HG02938 (cell line): Measurements from ENCODE around the gene SMIM15.
A peak's percentile ranks its signal among the peaks of the same experiment; 100 is the strongest.
"Not testable (repeated sequence)": the region's sequence is repeated elsewhere in the genome, so short reads cannot be mapped to it uniquely, and the experiment has no call there.

Experiments
- ATAC-seq: cut with Tn5 transposase; IDR thresholded peaks from one replicate; pipeline ENCODE4 v1.9.1; 2021; ENCODE audit warnings: mild to moderate bottlenecking, moderate library complexity; ENCODE audit not compliant: unreplicated experiment

SMIM15 gene, protein sequence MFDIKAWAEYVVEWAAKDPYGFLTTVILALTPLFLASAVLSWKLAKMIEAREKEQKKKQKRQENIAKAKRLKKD

DNA sequence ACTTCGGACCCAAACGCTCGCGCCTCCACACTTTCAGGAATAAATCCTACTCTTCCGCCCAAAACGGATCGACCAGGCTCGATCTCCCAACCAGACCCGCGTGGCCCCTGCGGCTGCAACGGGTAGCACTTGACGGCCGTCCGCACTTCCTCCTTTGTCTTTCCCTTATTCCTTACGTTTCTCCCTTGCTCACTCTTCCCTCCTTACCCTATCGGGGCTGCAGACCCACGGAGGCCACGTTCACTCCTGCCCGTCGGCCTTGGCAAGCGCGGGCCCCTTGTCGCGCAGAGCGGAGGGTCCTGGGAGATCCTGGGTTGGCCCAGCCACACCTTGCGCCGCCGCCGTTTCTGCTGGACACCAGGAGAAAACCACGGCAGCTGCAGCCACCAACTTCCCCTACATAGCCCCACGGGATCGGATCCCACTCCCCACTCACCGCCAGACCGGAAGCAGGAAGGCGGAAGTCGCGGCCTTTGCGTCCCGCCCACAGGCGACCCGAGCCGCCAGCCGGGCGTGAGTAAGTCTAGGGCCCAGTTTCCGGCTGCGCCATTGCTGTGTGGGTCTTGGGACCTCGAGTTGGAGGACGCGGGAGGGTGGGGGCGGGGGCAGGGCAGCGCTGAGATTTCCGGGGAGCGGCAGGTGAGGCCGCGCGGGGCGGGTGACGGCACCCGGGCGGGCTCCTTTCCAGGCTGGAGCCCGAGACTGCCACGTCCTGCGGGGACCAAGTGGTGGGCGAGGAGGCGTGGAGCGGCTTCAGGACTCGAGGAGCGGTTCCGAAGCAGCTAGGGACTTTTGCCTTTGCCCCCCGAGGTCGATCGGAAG lies at the start of gene SMIM15:
TSS of gene SMIM15 (minus strand) at position 459 of the 822 bp plus-strand sequence. CDS start 2,297 bp downstream, outside the sequence.
- peak; percentile 92 for ATAC-seq

DNA sequence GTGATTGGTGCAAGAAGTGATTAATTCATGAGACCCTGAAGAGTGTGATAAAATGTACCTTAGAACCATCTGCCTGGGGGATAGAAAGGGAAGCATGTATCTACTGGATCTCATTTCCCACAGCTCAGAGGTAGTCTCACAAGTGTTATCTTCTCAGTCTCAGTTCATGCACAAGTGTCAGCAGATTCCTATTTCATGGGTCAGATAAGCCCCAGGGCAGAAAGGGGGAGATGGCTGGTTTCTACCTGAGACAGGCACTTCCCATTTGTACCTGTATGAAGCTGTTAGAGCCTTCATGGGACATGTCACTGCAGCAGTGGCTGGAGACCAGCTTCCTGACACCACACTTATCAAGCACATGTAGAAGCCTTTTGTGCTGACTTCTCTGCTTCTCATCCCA lies 45.6 kb upstream of the SMIM15 start:
- ATAC-seq = no peak

DNA sequence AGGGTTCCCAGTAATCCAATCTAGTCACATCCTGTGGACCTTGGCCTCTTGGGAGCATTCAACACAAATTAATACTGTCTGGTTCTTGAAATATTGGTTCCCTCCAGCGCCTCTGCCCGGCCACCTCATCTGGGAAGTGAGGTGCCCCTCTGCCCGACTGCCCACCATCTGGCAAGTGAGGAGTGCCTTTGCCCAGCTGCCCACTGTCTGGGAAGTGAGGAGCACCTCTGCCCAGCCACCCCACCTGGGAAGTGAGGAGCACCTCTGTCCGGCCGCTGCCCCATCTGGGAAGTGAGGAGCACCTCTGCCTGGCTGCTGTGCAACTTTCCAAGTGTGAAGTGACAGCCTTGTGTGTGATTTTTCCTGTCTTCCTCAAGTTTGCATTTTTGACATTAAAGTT lies 42.7 kb upstream of the SMIM15 start:
- no peak for ATAC-seq

DNA sequence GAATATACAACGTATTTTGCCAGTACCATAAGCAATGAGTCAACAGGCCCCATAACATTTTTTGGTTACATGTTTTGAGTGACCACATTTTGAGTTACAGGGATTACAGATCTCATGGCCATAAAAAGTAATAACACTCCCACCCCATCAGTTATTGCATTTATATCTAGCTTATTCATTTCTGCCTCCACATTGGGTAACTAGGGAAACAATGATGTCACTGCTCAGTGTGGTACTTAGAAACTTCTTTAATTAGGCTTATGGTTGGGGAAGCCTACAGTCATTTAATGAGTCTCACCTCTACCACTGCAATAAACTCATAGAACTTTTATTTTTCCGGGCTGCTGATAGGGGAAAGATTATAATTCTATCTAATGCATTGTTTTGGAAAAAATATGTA lies 39.9 kb upstream of the SMIM15 start:
- no peak for ATAC-seq

DNA sequence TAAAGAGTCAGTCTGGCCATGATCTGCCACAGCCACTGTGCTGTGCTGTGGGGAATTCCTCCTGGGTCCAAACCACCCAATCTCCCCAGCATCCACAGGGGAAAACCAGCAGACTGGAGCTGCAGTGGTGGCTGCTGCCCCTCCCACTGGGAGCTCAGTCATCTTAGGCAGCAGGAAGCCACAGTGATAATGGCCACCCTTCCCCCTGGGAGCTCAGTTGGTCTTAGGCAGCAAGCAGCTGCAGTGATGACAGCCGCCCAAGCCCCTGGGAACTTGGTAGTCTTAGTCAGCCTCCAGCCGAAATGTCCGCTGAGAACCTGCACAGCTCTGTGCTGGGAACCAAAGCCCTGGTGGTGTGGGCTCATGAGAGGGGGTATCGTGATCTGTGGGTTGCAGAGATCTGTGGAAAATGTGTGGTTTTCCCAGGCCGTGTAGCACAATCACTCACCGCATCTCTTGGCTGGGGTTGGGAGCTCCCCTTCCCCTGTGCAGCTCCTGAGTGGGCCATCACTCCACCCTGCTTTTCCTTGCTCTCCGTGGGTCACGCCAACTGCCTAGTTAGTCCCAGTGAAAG lies 38.4 kb upstream of the SMIM15 start:
- ATAC-seq = peak; percentile 43

DNA sequence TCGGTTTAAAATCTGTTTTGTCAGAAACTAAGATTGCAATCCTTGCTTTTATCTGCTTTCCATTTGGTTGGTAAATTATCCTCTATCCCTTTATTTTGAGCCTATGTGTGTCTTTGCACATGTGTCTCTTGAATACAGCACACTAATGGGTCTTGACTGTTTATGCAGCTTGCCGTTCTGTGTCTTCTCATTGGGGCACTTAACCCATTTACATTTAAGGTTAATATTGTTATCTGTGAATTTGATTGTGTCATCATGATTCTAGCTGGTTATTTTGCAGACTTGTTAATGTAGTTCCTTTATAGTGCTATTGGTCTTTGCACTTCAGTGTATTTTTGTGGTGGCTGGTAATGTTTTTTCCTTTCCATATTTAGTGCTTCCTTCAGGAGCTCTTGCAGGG lies 36.3 kb upstream of the SMIM15 start:
- ATAC-seq = no peak

DNA sequence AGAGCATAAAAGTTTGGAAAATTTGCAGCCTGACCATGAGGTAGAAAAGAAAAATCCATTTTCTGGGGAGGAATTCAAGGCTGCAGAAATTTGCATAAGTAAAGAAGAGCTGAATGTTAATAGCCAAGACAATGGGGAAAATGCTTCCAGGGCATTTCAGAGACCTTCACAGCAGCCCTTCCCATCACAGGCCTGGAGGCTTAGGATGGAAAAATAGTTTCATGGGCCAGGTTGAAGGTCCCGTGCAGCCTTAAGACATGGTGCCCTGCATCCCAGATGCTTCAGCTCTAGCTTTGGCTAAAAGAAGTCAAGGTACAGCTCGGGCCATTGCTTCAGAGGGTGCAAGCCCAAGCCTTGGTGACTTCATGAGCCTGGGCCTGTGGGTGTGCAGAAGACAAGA lies 25.6 kb upstream of the SMIM15 start:
- ATAC-seq = not testable (repeated sequence)

DNA sequence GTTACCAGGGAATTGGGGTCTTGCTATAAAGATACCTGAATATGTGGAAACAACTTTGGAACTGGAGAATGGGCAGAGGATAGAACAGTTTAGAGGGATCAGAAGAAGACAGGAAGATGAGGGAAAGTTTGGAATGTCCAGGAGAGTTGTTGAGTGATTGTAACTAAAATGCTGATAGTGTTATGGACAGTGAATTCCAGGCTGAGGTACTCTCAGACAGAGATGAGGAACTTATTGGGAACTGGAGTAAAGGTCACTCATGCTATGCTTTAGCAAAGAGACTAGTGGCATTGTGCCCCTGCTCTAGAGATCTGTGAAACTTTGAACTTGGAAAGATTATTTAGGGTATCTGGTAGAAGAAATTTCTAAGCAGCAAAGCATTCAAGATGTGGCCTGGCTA lies 25.1 kb upstream of the SMIM15 start:
- not testable (repeated sequence) for ATAC-seq

DNA sequence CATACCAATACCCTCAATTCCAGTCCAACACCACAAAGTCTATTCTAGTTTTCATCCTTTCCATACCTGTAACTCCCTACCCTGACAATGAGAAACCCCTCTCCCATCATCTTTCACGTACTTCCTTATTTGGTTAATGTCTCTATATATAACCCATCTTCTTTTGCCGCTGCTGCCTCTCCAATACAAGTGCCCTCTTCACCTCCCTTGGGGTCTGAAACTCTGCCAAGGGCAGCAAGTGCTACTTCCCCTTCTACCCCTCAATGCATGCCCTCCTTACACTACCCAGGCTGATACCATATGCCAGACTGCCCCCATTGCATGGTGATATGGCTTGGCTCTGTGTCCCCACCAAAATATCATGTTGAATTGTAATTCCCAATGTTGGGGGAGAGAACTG lies 24.4 kb upstream of the SMIM15 start:
- ATAC-seq = no peak

DNA sequence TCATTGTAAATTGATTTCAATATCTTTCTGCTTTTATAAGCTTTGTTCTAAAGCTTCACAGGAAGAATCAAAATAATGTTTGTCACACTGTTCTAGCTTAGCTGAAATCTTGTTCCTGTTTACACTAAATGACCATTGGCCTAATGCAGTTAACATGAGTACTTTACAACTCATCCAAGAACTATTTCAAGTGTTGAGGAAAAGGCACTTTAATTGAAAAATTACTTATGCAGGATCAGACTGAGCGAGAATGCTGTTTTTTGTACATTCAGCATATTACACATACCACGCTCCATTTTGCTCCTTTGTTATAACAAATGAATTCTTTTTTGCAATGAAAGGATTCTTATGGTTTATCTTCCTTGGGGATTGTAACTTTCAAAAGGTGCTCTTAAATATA lies 22.4 kb upstream of the SMIM15 start:
- ATAC-seq = no peak

DNA sequence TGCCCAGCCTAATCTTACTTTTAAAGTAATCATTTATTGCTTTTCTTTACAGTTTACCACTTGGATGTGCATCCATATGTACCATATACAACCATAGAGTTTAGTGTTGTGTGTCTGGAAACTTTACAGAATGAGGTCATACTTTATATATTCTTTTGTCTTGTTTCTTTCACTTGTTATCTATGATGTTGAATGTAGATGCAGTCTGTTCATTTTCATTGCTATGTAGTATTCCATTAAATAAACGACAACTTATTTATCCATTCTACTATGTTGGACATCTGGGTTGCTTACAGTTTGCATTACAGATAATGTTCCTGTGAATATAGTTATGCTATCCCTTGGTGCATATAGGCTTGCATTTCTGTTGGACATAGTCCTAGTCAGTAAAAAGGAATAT lies 21.3 kb upstream of the SMIM15 start:
- ATAC-seq = no peak

DNA sequence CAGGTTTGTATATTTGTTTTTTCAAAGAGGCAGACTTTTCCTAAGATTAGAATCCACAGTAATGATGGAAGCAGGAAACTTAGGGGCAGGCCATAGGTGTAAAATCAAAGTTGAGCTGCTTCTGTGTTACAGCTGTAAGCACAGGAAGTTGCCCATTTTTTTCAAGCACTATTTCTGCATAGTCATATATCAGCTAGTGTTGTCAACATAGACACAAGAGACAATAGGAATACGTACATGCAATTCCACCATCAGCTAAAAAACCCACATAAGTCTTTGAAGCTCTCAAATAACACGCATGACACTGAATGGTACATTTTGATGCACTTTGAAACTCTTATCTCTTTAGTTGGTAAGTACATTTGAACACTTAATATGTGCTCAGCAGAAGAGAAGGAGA lies 20.2 kb upstream of the SMIM15 start:
- no peak for ATAC-seq

DNA sequence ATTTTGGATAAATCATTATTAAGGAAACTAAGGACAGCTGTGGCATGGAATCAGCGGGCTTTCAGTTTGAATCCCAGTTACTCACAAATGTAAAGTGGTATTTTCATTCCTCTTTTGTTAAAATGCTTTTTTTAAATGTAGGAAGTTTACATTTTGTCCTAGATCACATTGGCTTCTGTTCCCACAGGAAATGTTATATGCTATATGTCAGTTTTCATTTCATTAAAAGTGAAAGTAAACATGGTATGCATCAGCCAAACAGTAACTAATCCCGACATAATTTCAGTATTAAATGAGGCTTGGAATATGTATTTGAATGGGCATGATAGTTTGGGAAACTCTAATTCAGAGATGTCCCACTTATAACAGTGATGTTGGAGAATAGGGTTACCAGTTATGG lies 18.6 kb upstream of the SMIM15 start:
- ATAC-seq = no peak

DNA sequence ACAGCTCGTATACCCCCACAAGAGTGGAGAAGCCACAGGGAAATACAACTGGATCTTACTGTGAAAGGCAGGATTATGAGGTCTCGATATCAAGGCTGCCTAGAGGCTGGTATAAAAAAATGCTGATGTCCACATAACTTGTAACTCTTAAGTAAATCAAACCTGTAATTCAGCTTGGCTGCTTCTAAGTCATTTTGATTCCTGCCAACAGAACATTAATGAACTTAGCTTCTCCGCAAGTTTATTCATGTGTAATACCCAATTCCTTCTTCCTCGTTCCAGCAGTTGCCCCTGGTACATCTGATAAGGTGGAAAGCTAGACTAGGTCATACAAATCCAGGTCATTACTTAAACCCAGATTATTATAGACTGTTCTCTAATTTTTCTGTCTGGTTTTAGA lies 16.4 kb upstream of the SMIM15 start:
- no peak for ATAC-seq

DNA sequence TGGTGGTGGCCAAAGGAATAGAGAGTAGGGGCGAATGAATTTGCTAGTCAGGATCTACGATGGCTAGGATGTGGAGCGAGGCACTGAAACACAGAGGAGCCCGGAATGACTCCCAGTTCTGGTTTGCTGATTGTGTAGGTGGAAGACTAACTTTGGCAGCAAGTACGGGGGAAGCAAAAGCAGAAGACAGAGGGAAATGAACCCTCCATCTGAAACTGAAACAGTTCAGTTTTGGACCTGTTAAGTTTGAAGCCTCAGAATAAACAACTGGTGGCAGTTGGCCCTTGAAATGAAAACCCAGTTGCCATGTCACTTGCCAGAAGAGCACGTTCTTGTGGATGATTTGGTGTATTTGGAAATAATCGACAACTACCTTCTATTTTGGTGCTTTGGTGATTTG lies 15.4 kb upstream of the SMIM15 start:
- ATAC-seq = peak; percentile 92

DNA sequence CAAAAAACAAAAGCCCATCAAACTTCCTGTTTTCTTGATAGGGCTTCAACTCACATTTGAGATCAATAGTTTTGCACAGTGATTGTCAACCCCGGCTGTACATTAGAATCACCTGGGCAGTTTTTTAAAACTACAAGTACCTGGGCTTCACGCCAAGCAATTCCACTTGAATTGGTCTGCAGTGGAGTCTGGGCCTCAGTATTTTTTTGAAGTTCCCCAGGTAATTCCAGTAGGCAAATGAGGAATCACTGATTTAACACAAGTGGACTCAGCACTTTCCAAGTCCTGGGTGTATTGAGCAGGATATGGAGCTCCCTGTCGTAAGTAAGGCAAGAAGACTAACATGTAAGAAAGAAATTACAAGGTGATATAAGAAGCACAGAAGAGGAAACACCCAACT lies 14.8 kb upstream of the SMIM15 start:
- ATAC-seq = no peak

DNA sequence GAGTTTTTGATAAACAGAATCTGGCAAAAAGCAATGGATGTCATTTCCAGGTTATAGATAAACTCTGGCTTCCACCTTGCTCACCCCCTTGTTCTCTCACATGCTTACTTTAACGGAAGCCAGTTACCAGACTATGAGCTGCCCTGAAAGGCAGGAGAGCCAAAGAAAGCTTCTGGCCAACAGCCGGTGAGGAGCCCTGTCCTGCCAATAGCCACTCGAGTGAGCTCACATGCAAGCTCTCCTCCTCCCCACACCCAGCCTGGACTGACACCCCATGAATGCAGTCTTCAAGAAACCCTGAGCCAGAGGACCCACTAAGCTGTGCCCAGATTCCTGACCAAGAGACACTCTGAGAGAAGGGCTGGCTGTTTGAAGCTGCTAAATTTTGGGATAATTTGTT lies 14.4 kb upstream of the SMIM15 start:
- no peak for ATAC-seq

DNA sequence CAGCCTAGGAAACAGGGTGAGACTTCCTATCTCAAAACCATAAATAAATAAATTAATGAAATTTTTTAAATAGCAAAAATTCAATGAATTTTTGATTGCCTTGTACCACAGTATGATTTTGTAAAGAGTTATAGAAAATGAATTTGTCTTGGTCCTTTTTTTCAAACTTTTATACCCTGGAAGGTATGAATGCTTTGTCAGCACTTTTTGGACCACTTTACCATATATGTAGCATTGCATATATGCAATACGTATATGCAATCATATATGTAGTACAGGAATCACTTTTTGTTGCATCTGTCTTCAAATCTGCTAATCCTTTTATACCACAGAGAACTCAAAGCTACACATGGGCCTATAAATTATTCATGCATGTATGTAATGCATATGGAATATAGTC lies 9.2 kb upstream of the SMIM15 start:
- no peak for ATAC-seq

DNA sequence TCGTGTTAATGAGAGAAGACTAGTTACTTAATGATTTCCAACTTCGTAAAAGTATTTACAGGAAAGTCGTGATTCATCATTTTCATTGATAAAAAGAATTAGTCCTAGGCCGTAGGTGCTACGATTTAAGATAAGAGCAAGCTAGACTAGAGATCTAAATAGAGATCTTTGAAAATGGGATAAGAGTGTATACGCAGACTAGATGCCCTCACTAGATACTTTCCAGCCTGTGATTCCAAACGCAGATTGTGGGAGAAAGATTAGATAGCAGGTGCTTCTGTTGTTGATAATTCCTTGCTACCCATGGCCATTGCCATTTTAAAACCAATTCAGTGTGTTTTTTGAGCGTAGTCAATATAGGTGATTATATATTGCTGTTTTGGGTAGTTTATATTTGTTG lies 6.7 kb upstream of the SMIM15 start:
- no peak for ATAC-seq

DNA sequence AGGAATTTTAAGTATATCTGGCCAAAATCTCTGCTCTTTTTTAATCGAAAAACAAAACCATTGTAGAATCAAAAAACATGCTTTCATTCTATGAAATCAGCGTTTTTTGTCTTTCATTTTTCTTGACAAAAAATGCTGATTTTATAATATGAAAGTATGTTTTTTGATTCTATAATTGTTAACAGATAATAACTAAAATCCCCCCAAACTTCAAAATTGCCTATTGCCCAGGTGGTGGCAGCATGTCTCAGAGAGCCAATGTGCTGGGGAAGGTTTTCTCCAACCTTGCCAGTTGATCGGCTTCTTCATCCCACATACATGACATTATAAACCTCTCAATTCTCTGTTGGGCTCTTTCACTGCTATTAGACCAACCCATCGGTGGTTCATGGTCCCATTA lies 5.1 kb upstream of the SMIM15 start:
- no peak for ATAC-seq

DNA sequence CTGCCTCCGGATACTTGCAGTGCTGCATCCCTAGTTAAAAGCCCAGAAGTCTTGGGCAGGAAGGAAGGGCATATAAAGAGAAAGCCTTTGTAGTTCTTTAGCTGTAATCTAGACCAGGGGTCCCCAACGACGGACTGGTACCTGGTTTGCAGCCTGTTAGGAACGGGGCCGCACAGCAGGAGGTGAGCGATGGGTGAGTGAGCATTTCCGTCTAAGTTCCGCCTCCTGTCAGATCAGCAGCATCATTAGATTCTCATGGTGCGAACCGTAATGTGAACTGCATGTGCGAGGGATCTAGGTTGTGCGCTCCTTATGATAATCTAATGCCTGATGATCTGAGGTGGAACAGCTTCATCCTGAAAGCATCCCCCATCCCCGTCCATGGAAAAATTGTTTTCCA lies 1.6 kb upstream of the SMIM15 start:
- ATAC-seq = no peak

DNA sequence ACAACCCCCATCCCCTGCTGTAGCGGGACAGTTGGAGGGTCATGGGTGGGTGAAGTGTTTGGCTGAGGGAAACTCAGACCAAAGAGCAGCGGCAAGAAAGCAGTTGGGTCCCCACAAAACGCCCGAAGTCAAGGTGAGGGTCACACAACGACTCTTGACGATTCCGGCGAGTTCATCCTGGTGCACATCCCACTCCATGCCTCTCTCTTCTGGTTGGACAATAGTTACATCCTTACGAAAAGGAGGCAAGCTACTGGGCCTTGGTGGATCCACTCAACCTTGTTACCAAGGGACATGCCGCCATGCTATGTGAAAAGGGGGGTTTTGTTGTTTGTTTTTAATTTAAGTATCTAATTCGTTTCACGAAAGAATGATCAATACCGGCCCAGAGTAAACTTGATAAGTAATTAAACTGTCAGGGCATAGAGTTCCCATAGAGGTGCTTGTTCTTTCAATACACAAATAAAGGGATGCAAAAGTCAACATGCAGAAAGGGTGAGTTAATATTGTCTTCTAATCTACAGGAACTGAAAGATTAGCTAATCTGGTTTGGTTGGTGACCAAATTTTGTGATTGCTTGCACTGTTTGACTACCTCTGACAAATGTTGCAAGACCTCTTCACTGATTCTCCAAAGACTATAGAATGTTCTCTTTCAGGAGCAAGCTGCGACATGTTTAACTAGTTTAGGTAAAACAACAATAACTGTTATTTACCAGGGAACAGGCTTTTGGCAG lies 732 bp upstream of the SMIM15 start:
- ATAC-seq = no peak
